IMR-90 (cell line): ENCODE results near the gene GNAT3.

Source experiments
- BHLHE40 ChIP-seq: fragments of 150-350 bp; IDR thresholded peaks from 2 replicates; pipeline ENCODE4 v1.6.1; 2016; ENCODE audit warnings: mild to moderate bottlenecking, low read depth, low read length
- CEBPB ChIP-seq: IDR thresholded peaks from 2 replicates; pipeline ENCODE4 v1.6.1; 2012; ENCODE audit warnings: low read depth, low read length, improper control_type of control experiment
- CTCF ChIP-seq: conservative IDR thresholded peaks from 2 replicates; pipeline ENCODE4 v1.5.1; 2012; ENCODE audit warnings: mild to moderate bottlenecking, low read depth, low read length, improper control_type of control experiment
- FOS ChIP-seq: fragments of 150-350 bp; IDR thresholded peaks from 2 replicates; pipeline ENCODE4 v1.6.1; 2016; ENCODE audit warnings: low read depth, low read length
- MAFK ChIP-seq: IDR thresholded peaks from 2 replicates; pipeline ENCODE4 v1.6.1; 2012; ENCODE audit warnings: low read depth, low read length, improper control_type of control experiment
- MAZ ChIP-seq: IDR thresholded peaks from 2 replicates; pipeline ENCODE4 v1.6.1; 2012; ENCODE audit warnings: low read depth, mild to moderate bottlenecking, low read length, improper control_type of control experiment, moderate library complexity, borderline replicate concordance
- MXI1 ChIP-seq: IDR thresholded peaks from 2 replicates; pipeline ENCODE4 v1.6.1; 2012; ENCODE audit warnings: low read depth, mild to moderate bottlenecking, low read length, moderate library complexity, borderline replicate concordance
- NFE2L2 ChIP-seq: fragments of 150-350 bp; IDR thresholded peaks from 2 replicates; pipeline ENCODE4 v1.6.1; 2016; ENCODE audit warnings: low read depth, mild to moderate bottlenecking, low read length
- POLR2A ChIP-seq: IDR thresholded peaks from 2 replicates; pipeline ENCODE4 v1.6.1; 2012; ENCODE audit warnings: mild to moderate bottlenecking, low read depth, low read length
- RAD21 ChIP-seq: IDR thresholded peaks from 2 replicates; pipeline ENCODE4 v1.6.1; 2012; ENCODE audit warnings: low read length, improper control_type of control experiment
- RCOR1 ChIP-seq: IDR thresholded peaks from 2 replicates; pipeline ENCODE4 v1.6.1; 2012; ENCODE audit warnings: mild to moderate bottlenecking, low read length, improper control_type of control experiment; ENCODE audit not compliant: insufficient replicate concordance
- RFX5 ChIP-seq: IDR thresholded peaks from 2 replicates; pipeline ENCODE4 v1.8.0; 2012; ENCODE audit warnings: low read depth, mild to moderate bottlenecking, low read length, moderate library complexity
- SMC3 ChIP-seq: fragments of 150-350 bp; IDR thresholded peaks from 2 replicates; pipeline ENCODE4 v1.6.1; 2016; ENCODE audit warnings: low read depth, mild to moderate bottlenecking, antibody characterized with exemption, low read length, moderate library complexity
- TF ChIP-seq, protein P1 (sequence below): fragments of 150-350 bp; IDR thresholded peaks from 2 replicates; pipeline ENCODE4 v1.6.1; 2017; ENCODE audit warnings: mild to moderate bottlenecking, antibody characterized with exemption, low read length, low read depth

GRCh38 chr7:80435521-80435920 lies 76.3 kb downstream of the GNAT3 start:
- no peak for TF ChIP-seq CTCF
- no peak for TF ChIP-seq POLR2A
- no peak for TF ChIP-seq MXI1
- TF ChIP-seq BHLHE40: no peak
- TF ChIP-seq RCOR1: no peak
- TF ChIP-seq MAFK: no peak
- TF ChIP-seq, protein P1, sequence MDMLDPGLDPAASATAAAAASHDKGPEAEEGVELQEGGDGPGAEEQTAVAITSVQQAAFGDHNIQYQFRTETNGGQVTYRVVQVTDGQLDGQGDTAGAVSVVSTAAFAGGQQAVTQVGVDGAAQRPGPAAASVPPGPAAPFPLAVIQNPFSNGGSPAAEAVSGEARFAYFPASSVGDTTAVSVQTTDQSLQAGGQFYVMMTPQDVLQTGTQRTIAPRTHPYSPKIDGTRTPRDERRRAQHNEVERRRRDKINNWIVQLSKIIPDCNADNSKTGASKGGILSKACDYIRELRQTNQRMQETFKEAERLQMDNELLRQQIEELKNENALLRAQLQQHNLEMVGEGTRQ: no peak
- no peak for TF ChIP-seq NFE2L2
- no peak for TF ChIP-seq RFX5
- no peak for TF ChIP-seq FOS
- TF ChIP-seq CEBPB: no peak
- TF ChIP-seq SMC3: no peak
- no peak for TF ChIP-seq MAZ
- TF ChIP-seq RAD21: no peak
